UCSD-AML1 (cell line): ENCODE measurements around the gene HHAT.

Source experiments
- DNase-seq: peaks from one replicate; lab custom pipeline; 2025; ENCODE audit not compliant: unreplicated experiment; lab: John Stamatoyannopoulos, UW

Gene HHAT

DNA sequence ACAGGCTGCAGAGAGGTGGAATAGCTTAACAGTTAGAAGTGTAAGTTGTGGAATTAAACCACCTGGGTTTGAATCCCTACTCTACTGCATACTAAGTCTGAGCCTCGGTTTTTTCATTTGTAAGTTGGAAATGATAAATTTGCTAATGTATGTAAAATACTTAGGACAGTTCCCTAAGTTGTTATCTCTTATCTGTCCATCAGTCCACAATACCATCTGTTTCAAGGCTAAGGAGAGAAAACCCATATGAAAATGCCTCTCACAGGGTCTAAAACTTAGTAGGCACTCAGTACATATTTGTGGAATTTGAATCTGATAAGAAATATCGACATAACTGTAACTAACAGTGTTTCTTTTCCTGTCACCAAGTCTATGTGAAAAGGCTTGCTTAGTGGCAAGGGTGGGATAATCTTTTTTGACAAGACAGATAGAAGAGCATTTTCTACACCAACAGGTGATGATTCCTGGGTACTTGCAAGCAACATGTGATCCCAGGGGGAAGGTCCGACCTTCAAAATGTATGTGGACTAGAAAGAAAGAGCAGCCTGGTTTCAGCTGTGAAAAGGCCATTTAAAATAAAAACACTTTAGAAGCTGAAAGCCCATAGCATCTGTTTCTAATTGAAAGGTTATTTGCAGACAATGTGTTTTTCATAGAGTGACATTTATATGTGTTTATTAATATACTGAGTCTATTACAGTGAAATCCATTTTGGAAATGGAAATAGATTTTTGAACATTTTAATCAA lies 202.9 kb downstream of the HHAT start:
- no peak for DNase-seq

DNA sequence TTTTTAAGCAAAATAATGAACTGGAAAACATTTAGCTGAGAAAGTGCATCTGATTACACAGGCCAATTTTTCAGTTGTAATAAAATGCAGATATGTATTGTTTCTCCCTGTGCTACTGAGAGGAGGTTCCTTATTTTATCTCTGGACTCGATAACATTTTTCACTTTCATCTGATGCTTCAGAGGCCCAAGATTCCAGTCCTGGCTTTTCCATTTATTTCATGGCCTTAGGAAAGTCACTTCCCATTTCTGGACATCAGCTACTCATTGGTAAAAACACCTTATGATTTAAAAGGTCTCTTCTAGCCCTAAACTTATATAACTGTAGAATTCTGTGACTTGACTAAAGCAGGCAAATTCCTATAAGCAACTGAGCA lies 203.5 kb downstream of the HHAT start:
- no peak for DNase-seq

DNA sequence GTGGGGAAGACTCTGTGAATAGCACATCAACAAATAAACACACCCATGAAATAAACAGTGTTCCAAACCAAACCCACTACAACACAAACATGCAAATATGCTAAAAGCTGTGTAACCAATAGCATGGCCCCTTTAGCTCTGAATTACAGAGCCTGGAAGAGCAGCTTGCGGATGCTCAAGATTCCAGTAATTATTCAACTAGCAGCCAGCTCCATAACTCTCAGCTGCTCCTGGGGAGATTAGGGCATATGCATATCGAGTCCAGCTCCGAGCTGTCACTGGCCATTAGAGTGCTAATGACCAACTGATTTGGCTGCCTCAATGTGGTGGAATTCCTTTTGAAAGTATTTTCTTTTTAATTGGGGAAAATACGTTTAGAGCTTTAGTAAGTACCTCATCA lies 207.1 kb downstream of the HHAT start:
- DNase-seq: no peak

DNA sequence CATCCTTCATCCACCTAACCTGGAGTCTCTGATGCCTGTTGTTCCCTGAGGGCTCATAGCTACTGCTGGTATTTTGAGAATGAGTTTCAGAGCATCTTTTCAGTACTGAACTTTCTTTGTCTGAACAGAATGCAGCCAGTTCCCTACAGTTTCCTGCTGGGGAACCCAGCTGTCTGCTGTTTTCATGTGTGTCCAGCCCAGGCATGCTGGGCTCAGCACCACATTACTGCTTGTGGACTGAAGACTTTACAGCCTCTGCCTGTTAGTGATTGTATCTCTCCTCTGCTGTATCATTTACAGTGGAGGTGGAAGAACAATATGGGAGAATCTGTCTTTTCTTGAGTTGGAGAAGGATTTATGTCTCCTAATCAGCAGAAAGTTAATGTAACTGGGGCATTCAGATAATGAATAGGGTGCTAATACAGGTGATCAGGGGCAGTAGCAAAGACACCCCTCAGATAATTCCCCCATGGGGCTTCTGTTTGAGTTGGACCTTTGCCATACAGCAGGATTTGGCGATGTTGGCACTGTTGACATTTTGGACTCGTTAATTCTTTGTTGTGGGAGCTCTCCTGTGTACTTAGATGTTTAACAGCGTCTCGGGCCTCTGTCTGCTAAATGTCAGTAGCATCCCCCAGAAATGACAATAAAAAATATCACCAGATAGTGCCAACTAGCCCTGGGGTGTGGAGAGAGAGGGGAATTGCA lies 207.7 kb downstream of the HHAT start:
- no peak for DNase-seq

DNA sequence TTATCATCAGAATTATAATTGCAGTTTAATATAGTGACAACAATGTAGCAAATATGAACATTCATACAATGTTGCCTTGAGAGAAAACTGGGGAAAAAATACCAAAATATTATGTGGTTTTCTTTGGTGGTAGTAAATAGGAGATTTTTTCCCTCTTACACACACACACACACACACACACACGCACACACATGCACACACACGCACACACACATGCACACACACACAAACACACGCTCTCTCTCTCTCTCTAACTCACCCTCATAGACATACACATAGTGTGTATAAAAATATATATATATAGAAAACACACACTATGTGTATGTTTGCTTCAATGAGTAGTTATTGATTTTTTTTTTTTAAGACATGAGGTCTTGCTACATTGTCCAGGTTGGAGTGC lies 211.6 kb downstream of the HHAT start:
- DNase-seq: no peak

DNA sequence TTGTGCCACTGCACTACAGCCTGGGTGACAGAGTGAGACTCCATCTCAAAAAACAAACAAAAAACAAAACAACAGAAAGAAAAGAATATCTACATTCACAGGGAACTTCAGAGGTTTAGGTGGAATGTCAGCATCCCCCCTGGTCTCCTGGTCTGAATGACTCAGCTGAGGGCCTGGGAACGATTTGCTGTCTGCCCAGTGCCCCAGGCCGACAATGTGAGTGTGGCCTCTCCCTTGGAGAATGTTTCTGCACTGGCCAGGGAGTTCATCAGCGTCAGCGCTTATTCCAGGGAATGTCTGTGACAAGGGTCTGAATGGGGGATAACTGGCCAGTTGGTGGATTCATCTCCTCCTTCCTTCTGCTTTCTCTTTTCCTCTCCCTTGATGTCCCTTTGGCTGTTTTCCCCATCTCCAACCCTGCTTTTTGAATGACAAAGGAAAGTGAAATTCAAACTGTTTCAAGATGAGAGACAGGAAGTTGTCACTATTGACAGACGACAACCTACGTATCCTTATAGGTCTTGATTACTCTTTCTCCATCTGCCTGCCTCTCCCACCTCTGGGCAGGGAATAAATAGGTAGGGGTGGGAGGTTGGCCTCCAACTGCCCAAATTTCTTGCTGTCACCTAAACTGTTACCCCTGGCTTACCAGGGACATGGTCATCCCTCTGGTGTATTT lies 213.1 kb downstream of the HHAT start:
- no peak for DNase-seq

DNA sequence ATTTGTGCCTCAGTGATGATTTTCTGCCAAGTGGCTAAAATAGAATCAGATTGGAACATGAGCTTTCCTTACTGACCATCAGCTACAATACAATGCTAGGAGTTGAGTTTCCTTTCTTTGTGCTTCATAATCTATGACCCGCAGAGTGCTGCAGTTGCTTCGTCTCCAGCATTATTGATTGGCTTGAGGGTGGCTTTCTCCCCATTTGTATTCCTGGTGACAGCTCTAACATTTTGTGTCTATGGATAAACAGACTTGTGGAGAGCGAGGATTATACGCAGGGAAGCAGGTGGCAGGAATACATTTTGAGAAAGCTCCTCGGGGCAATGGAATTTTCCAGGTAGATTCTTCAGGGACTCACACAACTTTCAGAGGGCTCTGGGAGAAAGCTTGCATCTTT lies 223.2 kb downstream of the HHAT start:
- DNase-seq: no peak

DNA sequence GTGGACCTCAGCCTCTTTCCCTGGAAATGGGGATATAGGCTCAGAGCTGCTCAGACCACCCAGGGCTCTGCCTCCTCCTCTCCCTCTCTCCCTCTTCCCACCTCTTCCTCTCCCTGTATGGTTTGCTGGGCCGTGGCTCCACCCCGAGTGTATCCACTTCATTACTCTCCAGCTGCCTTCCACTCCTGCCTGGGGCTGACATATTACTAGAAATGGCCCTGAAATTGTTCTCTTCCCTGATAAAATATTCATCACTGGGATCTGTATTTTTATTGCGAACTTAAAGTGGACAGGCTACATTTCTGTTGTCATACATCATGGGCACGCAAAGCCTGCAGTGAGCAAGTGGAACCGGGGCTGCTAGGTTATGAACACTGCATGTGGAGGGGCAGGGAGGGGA lies 225.0 kb downstream of the HHAT start:
- no peak for DNase-seq

DNA sequence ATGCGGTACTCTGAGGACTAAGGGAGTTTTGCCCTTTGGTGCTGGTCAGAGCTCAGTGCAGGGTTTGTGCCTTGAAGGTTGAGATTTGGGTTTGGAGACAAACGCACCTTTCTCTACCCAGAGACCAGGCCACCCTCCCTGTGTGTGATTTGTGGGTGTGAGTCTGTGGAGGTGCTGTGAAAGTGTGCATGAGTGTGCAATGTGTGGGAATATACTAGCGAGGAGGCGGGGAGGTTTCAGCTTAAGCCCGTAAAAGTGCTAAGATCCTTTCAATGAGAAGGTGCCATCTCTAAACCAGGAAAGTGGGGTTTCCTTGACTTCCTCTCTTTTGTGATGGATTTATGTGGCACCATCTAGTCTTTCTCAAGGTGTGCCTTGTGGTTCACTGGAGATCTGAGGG lies 225.7 kb downstream of the HHAT start:
- DNase-seq: no peak

DNA sequence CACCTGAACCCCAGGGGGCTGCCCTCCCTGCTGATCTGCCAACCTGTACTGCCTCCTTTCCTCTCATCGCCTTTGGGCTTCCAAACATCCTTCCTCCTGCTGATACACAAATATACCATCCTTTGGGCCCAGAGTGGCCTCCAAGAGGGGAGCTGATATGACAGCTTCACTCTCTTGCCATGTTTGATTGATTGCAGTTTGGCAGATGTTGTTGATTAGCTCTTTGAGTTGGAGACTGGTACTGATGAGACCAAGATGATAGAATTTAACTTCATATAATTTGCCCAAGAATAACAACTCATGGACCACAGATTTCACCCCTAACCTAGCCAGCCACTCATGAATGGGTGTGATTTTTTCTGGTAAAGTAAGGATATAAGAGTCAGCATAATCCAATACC lies 227.8 kb downstream of the HHAT start:
- DNase-seq: no peak

DNA sequence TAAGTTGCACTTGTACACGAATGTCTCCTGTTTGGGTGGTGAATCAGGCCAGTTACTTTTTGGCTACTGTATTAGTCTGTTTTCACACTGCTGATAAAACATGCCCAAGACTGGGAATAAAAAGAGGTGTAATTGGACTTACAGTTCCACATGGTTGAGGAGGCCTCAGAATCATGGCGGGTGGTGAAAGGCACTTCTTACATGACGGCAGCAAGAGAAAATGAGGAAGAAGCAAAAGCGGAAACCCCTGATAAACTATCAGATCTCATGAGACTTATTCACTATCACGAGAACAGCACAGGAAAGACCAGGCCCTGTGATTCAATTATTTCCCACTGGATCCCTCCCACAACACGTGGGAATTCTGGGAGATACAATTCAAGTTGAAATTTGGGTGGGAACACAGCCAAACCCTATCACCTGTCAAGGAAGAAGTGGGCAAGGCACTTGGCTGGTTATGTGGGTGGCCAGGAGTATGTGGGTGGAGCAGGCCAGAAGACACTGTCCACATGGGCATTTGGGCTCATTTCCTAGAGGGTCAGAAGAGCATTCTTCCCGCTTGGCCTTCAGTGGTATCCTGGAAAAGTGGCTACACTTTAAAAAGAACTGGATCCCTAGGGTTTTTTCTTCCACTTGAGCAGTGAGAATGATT lies 228.8 kb downstream of the HHAT start:
- DNase-seq: no peak

DNA sequence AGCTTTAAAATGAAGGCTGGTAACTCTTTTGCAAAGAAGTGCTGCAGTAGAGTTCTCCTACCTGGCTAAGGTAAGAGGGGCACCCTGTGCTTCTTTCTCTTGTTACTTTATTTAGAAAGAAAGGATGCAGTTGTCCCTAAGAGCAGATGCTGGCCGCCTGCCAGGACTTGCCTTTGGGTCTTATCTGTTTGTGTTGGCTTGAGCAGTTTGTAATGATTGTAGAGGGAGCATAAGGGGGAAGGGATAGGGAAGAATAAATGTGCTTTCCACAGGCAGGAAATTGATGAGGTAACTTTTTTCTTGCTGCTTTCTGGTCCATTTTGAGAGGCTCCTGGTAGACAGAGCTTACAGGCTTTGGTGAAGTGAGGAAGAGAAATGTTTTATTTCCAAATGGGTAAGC lies 229.6 kb downstream of the HHAT start:
- DNase-seq: peak; percentile 16

DNA sequence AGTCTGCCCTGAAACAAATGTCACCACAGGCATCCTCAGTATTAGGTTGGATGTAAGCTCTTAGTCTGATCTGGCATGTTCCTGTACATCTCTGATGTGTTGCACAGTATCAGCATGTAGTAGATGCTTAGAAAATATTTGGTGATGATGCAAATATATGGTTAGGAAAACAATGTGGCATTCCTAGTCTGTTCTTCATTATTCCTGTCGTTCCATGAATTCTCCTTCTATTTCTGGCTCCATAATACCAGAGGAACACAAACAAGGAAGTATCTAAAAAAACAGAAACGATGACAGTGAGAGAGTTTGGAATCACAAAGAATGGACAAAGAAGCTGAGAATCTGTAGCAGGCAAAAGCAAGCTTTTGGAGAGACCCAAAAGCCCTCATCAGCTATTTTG lies 236.6 kb downstream of the HHAT start:
- no peak for DNase-seq

DNA sequence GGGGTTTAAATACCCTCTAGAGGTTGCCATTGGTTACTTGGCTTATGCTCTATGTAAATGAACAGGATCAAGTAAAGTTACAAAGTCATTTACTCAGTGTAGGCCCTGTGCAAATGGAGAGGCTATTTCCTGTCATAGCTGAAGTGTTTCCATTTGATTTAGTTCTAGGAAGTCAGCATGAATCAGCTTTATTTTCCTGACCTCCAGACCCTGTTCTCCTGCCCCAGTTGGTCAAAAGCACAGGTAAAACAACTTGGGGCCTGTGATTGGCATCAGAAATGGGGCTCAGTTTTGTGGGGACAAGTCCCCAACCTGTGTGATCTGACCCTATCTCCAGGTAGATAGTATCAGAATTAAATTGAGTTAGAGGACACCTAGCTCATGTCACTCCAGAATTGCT lies 239.9 kb downstream of the HHAT start:
- DNase-seq: no peak

DNA sequence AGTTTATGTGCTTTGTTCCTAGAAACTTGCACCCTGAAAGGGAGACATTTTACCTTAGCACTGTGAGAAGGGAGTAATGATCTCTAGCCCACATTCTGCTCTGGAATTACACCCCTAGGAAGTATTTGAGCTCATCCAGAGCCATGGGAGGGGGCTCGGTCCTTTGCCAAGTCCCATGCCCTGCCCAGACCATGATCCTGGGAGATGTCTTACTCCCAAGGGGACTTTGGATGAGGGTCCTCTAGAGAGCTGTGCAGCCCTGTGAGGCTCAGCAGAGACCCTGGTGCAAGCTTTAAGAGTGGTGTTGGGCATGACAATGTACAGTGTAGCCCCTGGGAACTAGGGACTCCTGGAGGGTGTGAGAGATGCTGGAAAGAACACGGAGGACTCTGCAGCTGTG lies 241.4 kb downstream of the HHAT start:
- no peak for DNase-seq

DNA sequence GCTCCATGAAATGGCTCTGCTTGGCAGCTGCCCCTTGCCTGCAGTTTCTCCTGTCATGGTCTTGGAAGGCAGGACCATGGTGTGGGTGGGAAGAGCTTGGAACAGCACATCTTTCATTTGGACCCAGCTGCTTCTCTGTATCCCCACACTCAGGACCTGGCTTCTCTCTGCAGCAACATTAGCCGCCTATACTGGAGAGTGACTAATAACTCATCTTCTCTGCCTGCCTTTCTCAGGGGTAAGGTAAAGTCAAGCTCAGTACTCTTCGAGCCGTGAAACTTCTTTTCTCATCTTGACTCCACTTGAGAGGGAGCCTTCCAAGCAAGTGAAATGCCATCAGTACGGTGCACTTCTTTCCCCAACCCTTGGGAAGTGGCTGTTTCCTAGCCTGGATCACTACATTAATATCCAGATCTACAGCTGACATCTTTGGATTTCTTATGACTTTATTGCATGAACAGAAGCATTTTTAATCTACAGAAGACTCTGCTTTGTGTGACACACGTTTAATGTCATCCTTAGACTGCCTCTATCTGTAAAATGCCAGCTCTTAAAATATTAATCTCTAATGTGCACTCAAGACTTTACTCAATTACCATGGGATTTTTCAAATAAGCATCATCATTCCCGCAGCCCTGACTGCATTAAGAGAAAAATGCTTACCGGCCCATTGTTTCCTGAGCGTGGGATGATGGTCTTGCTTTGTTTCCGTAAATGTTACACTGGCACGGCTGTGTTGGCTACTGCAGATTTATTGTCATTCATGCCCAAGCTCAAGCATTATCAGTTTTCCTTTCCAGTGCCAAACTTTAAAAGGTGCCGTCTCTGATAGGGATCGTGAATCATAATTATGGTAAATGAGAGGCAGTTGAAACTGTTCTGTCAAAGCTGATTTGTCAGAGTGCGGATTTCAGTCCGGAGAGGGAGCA lies 242.9 kb downstream of the HHAT start:
- DNase-seq: no peak

DNA sequence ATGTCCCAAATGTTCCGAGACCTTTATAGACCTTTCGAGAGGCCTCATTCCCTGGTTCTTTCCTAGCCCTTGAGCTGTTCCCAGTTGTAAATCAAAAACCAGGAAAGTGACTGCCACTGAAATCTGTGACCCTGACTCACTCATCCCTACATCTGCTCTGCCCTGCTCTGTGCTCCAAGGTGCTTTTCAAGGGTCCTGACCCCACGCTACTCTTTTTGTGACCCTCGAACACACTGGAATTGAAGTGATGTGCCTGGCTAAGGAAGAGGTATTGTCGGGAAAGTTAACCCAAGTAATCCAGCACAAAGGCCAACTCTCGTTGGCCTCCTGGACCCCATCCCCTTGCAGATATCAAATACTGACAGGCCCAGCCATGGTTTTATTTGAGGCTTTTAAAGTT lies 244.4 kb downstream of the HHAT start:
- no peak for DNase-seq

DNA sequence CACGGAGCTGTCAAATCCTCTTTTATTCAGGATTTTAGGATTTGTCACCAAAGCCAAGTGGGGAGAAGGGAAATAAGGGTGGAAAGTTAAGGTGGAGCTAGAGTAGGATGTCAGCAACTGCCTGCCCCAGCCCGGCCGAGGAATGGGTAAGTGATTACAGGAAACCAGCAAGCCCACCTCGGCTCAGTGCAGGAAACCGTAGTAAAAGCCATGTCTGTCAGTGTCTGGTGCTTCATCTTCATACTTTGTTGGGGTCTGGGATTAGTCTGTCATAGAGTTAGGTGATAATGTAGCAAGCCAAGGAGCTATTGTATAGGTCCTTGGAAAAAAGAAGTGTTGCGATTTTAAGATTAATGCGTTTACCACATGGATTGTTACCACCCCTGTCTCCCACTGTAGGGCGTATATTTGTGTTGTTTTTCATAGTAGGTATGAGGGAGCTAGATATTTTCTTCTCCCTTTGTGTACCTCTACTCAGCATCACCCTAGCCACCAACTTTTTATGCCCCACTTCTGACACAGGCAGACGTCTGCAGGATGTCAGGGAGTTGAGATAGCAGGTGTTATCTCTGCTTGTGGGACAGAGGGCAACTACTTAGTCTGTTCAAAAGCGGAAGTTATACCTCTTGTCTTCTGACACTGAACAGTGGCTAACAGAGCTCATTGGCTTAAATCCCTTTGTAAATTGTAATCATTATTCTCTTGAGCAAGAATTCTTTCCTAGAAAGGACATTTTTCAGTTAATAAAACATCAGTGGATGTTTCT lies 253.7 kb downstream of the HHAT start:
- no peak for DNase-seq

DNA sequence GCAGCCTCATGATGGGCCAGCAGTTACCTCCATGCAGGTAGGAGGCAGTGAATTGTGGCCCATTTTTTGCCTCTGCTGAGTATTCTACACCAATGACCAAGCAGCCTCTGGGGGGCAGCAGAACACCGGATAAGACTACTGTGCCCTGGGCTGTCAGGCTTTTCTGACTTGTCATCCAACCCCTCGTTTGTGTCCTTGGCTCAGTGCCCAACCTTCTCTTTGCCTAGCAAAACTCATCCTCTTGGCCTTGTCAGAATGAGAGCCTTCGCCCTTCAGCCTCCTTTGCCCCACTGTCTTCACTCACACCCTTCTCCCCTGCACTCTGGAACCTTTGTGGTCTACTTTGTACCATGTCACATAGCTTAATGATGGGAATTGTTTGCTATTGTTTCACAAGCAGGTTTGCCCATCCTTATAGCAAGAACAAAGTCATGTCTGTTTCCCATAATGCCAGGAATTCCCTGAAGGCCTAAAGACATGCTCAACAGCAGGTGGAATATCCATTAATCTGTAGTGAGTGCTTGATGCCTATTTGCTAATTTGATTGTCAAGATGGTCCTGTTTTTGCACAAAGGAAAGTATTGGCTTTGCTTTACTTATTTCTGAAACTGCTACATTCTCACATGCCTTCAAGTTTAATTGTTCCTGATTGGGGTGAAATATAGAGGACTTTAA lies 255.9 kb downstream of the HHAT start:
- peak; percentile 69 for DNase-seq
